PC-9 (cell line): ENCODE results near the gene NTNG1.

ENCODE experiments used
- CTCF ChIP-seq: fragments of 200-600 bp; sonication (generic); conservative IDR thresholded peaks from 2 replicates; pipeline ENCODE4 v1.6.1; 2017; ENCODE audit warnings: mixed run types, antibody characterized with exemption, mild to moderate bottlenecking, moderate library complexity
- EZH2 ChIP-seq: fragments of 200-600 bp; sonication (generic); IDR thresholded peaks from 2 replicates; pipeline ENCODE4 v1.8.0; 2017; ENCODE audit warnings: antibody characterized with exemption, low read depth

- TF ChIP-seq CTCF, result no peak
- no peak for TF ChIP-seq EZH2
These were observed 203.5 kb downstream of the NTNG1 start for GRCh38 chr1:107344268-107344760.
